HepG2 (cell line): Measurements from ENCODE around the gene GFAP. TPM values are rescaled to one million over a fixed set of nuclear protein-coding genes. Genes with fewer than 3 reads are reported as not detected.
A peak's percentile ranks its signal among the peaks of the same experiment; 100 is the strongest.

Source experiments
- ATF1 ChIP-seq: IDR thresholded peaks from 2 replicates; pipeline ENCODE4 v1.6.1; 2016; ENCODE audit warnings: mild to moderate bottlenecking, control low read depth
- GABPA ChIP-seq, 2 experiments: IDR thresholded peaks; 2 replicates each; pipeline ENCODE4 v1.6.1; 2011 to 2016; ENCODE audit warnings: low read depth in 2 of 2, low read length in 1 of 2, missing biosample characterization in 1 of 2, missing genetic modification characterization in 1 of 2
- PHB2 ChIP-seq: fragments of 450-650 bp; IDR thresholded peaks from 2 replicates; pipeline ENCODE4 v1.6.1; 2018; ENCODE audit not compliant: partially characterized antibody
- REPIN1 ChIP-seq: sonication (generic); formaldehyde crosslinking; IDR thresholded peaks from 2 replicates; pipeline ENCODE4 v1.8.0; 2022; ENCODE audit warnings: missing genetic modification reagents, low read depth, mild to moderate bottlenecking, borderline replicate concordance
- SALL1 ChIP-seq: sonication (generic); formaldehyde crosslinking; IDR thresholded peaks from 2 replicates; pipeline ENCODE4 v1.8.0; 2022; ENCODE audit warnings: mild to moderate bottlenecking, missing genetic modification reagents
- SIN3B ChIP-seq: fragments of 150-350 bp; IDR thresholded peaks from 2 replicates; pipeline ENCODE4 v1.6.1; 2014; ENCODE audit warnings: low read length
- SMAD9 ChIP-seq: sonication (generic); formaldehyde crosslinking; IDR thresholded peaks from 2 replicates; pipeline ENCODE4 v1.5.1; 2020; ENCODE audit warnings: mild to moderate bottlenecking, missing genetic modification reagents
- TOE1 ChIP-seq: sonication (generic); formaldehyde crosslinking; IDR thresholded peaks from 2 replicates; pipeline ENCODE4 v1.4.0; 2020; ENCODE audit warnings: mild to moderate bottlenecking, missing genetic modification reagents
- U2AF1 ChIP-seq: fragments of 200-400 bp; formaldehyde crosslinking; optimal IDR thresholded peaks from 2 replicates; pipeline ENCODE3; 2017; ENCODE audit warnings: mild to moderate bottlenecking, low read depth, low read length
- ZNF543 ChIP-seq: sonication (generic); formaldehyde crosslinking; IDR thresholded peaks from 2 replicates; pipeline ENCODE4 v1.4.0; 2020; ENCODE audit warnings: mild to moderate bottlenecking, missing genetic modification reagents
- ZNF788 ChIP-seq: sonication (generic); formaldehyde crosslinking; IDR thresholded peaks from 2 replicates; pipeline ENCODE4 v1.5.0; 2020; ENCODE audit warnings: mild to moderate bottlenecking, missing genetic modification reagents, borderline replicate concordance
- ZNF878 ChIP-seq: sonication (generic); formaldehyde crosslinking; IDR thresholded peaks from 2 replicates; pipeline ENCODE4 v1.8.1; 2023; ENCODE audit warnings: mild to moderate bottlenecking, missing genetic modification reagents, moderate library complexity
- ZSCAN21 ChIP-seq: sonication (generic); formaldehyde crosslinking; IDR thresholded peaks from 2 replicates; pipeline ENCODE4 v1.8.0; 2022; ENCODE audit warnings: mild to moderate bottlenecking, missing genetic modification reagents, moderate library complexity, borderline replicate concordance
- polyA plus RNA-seq, 8 experiments: library from polyadenylated mRNA; depleted of rRNA in 3 of 8; stranded (reverse) in 7 of 8; unstranded in 1 of 8; fragments of >200 nt; fragmentation: Illumina TruSeq in 4 of 8; extraction: Trizol in 4 of 8; gene quantifications; 2 replicates each; pipeline versions ENCODE4 v1.2.1 to v1.2.3, GENCODE V29; 2011 to 2016; ENCODE audit warnings: low read depth in 4 of 8, missing spikeins in 1 of 8, mixed read lengths in 1 of 8; ENCODE audit not compliant: insufficient read depth in 1 of 8
- total RNA-seq, 5 experiments: library from RNA; depleted of rRNA; stranded (reverse); fragments of >200 nt; fragmentation: Illumina TruSeq; extraction: Trizol; gene quantifications; 2 replicates each; pipeline ENCODE4 v1.2.3, GENCODE V29; 2016; ENCODE audit warnings: low read depth in 1 of 5
- TF ChIP-seq, protein P1 (sequence below): sonication (generic); formaldehyde crosslinking; IDR thresholded peaks from 2 replicates; pipeline ENCODE4 v1.4.0; 2020; ENCODE audit warnings: mild to moderate bottlenecking, missing genetic modification reagents, borderline replicate concordance
- TF ChIP-seq, protein P2 (sequence below): IDR thresholded peaks from 2 replicates; pipeline ENCODE4 v1.6.1; 2016
- TF ChIP-seq, protein P3 (sequence below): sonication (generic); formaldehyde crosslinking; IDR thresholded peaks from 2 replicates; pipeline ENCODE4 v1.4.0; 2020; ENCODE audit warnings: mild to moderate bottlenecking, missing genetic modification reagents, borderline replicate concordance
- TF ChIP-seq, protein P4 (sequence below): fragments of 450-650 bp; IDR thresholded peaks from 2 replicates; pipeline ENCODE4 v1.6.1; 2017

The GFAP gene
- total and polyA plus RNA-seq, 2 of the 13 experiments (the other 11 are each of a cell fraction or from before 2014, with no cell fraction given) = 0.11 to 0.29 TPM

- TF ChIP-seq, protein P1, sequence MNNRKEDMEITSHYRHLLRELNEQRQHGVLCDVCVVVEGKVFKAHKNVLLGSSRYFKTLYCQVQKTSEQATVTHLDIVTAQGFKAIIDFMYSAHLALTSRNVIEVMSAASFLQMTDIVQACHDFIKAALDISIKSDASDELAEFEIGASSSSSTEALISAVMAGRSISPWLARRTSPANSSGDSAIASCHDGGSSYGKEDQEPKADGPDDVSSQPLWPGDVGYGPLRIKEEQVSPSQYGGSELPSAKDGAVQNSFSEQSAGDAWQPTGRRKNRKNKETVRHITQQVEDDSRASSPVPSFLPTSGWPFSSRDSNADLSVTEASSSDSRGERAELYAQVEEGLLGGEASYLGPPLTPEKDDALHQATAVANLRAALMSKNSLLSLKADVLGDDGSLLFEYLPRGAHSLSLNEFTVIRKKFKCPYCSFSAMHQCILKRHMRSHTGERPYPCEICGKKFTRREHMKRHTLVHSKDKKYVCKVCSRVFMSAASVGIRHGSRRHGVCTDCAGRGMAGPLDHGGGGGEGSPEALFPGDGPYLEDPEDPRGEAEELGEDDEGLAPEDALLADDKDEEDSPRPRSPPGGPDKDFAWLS (CRISPR knock-in tag) = peak; percentile 93; the same call in 1 of the 2 replicates
- TF ChIP-seq, protein P2, sequence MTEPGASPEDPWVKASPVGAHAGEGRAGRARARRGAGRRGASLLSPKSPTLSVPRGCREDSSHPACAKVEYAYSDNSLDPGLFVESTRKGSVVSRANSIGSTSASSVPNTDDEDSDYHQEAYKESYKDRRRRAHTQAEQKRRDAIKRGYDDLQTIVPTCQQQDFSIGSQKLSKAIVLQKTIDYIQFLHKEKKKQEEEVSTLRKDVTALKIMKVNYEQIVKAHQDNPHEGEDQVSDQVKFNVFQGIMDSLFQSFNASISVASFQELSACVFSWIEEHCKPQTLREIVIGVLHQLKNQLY (CRISPR knock-in tag) = peak; percentile 59; the same call in 1 of the 2 replicates
- TF ChIP-seq REPIN1 (CRISPR knock-in tag) (peak; percentile 98), U2AF1 (no peak), ATF1 (CRISPR knock-in tag) (peak; percentile 96), ZNF878 (peak; percentile 81; the same call in 1 of the 2 replicates), SMAD9 (CRISPR knock-in tag) (0 out of 2 replicates have a peak, but pooled peaks have one; percentile 14), SIN3B (peak; percentile 91), PHB2 (no peak), ZNF543 (CRISPR knock-in tag) (peak; percentile 93), ZNF788 (peak; percentile 97), GABPA (IDR thresholded peaks at IDR 0.05; ENCODE audit: low read depth, low read length) (peak; percentile 53), GABPA (CRISPR knock-in tag; IDR thresholded peaks at IDR 0.05; ENCODE audit: low read depth) (peak; percentile 90), TOE1 (CRISPR knock-in tag) (peak; percentile 55; the same call in 1 of the 2 replicates), ZSCAN21 (CRISPR knock-in tag) (no peak; the same call in 1 of the 2 replicates), SALL1 (CRISPR knock-in tag) (peak; percentile 94)
- TF ChIP-seq, protein P3, sequence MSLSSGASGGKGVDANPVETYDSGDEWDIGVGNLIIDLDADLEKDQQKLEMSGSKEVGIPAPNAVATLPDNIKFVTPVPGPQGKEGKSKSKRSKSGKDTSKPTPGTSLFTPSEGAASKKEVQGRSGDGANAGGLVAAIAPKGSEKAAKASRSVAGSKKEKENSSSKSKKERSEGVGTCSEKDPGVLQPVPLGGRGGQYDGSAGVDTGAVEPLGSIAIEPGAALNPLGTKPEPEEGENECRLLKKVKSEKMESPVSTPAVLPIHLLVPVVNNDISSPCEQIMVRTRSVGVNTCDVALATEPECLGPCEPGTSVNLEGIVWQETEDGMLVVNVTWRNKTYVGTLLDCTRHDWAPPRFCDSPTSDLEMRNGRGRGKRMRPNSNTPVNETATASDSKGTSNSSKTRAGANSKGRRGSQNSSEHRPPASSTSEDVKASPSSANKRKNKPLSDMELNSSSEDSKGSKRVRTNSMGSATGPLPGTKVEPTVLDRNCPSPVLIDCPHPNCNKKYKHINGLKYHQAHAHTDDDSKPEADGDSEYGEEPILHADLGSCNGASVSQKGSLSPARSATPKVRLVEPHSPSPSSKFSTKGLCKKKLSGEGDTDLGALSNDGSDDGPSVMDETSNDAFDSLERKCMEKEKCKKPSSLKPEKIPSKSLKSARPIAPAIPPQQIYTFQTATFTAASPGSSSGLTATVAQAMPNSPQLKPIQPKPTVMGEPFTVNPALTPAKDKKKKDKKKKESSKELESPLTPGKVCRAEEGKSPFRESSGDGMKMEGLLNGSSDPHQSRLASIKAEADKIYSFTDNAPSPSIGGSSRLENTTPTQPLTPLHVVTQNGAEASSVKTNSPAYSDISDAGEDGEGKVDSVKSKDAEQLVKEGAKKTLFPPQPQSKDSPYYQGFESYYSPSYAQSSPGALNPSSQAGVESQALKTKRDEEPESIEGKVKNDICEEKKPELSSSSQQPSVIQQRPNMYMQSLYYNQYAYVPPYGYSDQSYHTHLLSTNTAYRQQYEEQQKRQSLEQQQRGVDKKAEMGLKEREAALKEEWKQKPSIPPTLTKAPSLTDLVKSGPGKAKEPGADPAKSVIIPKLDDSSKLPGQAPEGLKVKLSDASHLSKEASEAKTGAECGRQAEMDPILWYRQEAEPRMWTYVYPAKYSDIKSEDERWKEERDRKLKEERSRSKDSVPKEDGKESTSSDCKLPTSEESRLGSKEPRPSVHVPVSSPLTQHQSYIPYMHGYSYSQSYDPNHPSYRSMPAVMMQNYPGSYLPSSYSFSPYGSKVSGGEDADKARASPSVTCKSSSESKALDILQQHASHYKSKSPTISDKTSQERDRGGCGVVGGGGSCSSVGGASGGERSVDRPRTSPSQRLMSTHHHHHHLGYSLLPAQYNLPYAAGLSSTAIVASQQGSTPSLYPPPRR (CRISPR knock-in tag) = peak; percentile 55
- TF ChIP-seq, protein P4, sequence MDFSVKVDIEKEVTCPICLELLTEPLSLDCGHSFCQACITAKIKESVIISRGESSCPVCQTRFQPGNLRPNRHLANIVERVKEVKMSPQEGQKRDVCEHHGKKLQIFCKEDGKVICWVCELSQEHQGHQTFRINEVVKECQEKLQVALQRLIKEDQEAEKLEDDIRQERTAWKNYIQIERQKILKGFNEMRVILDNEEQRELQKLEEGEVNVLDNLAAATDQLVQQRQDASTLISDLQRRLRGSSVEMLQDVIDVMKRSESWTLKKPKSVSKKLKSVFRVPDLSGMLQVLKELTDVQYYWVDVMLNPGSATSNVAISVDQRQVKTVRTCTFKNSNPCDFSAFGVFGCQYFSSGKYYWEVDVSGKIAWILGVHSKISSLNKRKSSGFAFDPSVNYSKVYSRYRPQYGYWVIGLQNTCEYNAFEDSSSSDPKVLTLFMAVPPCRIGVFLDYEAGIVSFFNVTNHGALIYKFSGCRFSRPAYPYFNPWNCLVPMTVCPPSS = no peak
These were observed 16.1 kb downstream of the GFAP start, which contains the start of gene EFTUD2 (continued) for GRCh38 chr17:44899074-44899782.
